Glomerular visceral epithelial cell (primary cell): ENCODE results near the gene PLXDC1.
"Not testable (repeated sequence)": the region's sequence is repeated elsewhere in the genome, so short reads cannot be mapped to it uniquely, and the experiment has no call there.

Experiments used
- DNase-seq: peaks from one replicate; pipeline ENCODE4 v3.0.0-alpha.2; 2016; ENCODE audit errors: extremely low spot score

PLXDC1 gene

DNA sequence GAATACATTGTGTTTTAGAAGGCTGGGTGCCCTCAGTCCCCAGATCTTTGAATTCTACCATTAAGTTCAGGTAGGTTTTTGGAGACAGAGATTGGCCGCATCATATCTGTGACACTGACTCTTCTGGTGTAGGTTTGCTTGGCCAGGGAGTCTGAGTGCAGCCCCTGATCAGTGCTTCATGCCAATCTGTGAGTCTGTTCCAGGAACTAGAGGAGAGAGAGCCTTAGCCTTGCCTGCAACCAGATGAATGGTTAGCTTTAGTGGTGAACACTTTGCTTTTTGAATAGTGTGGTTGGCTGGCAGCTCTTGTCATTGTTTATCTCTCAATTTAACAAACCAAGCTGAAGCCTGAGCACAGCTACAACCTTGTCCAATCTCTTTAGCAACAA is 87.8 kb downstream of the PLXDC1 start:
- DNase-seq: no peak

DNA sequence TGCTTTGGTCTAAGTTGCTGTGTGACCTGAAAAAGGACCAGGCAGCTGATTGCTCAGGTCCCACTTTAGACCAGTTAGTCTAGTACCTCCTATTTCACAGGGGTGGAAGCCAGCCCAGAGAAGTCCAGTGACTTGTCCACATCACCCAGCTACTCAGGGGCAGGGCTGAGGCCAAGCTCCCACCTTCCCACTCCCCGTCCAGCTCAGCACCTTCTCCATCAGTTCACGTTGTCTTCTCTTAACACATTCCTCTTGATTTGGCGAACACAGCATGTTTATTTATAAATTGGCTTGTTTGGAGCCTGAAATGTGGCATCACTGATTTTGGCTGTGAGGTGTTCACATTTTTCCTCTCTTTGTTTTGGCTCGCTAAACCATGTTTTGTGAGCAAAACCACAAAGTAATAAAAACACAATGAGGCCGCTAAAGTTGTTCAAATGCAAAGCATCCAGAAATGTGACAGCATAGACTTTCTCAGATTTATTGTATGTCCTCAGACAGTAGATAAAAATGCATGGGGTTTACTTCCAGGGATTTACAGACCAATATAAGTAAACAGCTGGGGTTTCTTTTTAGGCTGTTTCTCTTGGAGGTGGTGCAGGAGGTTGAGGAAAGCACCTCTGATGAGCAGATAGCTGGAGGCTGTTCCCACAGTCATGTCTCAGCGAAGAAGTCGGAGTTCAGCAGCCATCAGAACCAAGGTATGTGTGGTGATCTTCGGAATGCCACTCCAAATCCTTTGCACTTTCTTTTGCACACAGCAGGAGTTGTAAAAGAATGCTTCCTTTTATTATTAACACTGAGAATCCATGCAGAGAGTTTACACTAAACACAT is 88.4 kb downstream of the PLXDC1 start:
- DNase-seq: no peak

DNA sequence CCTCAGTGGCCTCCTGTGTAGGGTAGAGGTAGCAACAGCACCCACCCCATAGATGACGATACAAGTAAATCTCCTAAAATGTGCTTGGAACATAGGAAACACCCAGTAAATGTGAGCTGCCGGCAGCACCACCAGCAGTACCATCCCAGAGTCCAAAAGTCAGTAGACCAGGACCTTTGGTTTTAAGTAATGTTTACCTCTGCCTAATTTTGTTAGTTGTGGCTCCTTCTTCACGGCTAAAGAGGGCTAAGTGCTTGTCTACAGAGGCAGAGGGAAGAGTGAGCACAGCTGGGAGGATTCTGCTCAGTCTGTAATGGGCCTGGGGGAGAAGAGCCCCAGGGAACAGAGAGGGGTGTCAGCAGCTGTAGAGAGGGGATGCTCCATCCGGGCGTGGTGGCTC is 92.9 kb downstream of the PLXDC1 start:
- no peak for DNase-seq

DNA sequence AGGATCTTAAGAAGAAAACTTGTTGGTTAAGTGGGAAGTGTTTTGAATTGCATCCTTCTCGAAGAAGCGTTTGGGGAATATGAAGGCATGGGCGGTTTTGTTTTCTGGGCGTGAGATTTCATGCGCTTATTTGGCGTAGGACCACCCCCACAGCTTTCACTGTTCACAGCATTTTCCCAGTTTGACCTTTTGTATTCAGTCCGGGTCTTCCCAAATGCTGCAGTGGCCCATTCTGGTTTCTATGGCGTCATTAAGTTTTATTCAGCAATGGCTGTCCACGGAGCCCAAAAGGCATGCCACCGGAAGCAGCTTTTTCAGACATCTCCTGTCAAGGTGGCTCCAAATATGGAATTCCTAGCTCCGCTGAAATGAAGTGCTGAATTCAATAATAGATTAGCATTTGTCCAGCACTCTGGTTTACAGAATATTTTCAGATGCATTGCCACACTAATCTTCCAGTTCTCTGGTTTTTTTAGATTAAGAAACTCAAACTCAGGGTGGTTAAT is 93.7 kb downstream of the PLXDC1 start:
- DNase-seq: no peak

DNA sequence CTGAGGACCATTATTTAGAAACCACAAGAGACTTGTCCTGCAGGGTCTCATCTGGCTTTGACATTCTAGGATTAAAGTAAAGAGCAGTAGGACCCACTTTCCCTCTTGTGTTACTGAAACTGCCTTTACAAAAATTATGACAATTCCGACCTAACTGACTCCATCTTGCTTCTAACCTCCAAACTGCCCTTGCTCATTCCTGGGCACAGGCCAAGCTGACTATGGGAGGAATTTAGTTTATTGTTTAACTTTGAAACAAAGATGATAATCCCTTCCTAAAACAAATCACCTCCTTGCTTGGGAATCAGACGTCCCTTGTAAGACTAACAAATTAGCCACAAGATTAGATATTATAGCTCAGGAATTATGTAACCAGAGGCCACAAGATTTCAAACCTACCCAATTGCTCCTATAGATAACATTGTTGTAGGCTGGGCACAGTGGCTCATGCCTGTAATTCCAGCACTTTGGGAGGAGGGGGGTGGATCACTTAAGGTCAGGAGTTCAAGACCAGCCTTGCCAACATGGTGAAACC is 97.3 kb downstream of the PLXDC1 start:
- DNase-seq: no peak

DNA sequence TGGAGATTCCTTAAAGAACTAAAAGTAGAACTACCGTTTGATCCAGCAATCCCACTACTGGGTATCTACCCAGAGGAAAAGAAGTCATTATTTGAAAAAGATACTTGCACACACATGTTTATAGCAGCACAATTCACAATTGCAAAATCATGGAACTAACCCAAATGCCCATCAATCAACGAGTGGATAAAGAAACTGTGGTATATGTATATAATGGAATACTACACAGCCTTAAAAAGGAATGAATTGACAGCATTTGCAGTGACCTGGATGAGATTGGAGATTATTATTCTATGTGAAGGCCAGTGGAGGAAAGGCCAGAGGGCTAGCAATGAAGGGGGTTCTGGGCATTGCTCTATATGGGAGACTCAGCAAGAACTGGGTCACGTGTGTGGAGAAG is 99.0 kb downstream of the PLXDC1 start:
- not testable (repeated sequence) for DNase-seq

DNA sequence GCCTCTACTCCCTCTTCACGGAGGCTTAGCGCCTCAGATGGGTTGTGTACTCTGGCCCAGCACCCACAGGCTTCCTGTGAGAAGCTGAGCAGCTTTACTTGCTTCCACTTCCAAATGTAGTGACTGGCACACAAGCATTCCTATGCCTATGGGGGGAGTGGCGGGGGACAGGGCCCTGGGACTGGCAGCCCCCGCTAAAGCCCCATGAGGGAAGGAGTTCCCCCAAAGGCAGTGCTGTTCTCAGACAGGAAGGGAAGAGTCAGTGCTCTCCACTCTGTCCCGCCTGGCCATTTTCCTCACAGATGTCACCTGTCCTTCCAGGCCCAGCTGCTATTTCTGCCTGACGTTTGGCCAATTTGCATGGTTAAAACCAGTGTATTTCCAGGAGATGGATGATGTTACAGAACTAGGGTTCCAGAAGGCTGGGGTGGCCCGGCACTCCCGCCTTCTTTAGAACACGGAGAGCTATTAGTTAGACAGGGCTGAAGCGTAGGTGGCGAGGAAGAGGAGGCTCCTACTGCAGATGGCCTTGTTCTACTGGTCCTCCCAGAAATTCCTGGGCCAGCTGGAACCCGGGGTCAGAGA is 100.3 kb downstream of the PLXDC1 start:
- no peak for DNase-seq

DNA sequence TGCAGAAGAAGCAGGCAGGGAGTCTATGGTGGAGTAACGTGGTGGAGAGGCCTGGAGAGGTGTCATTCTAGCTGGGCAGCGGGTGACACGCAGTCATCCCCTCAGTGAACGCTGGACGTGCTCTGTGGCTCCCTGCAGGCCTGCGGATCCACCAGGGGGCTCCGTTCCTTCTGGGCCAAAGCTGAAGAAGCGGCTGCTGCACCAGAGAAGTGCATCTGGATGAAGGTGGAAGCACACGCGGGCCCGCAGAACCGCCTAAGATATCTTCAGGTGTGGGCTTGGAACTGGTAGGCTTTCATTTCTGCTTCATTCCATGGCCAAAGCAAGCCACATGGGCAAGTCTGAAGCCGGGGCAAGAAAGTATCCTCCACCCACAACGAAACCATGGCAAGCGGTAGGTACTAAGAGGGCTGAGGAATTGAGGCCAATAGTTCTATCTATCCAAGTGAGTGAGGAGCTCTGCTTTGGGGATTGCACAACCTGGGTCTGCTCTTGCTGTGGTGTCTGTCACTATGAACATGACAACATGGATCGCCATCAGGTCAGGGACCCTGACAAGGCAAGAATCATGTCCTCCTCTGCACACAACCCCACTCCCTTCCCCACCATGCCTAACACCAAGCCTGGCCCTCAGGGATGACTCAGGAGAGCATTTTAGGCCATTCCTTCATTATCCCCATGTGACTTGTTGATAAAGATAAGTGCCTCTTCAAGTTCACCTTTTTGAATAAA is 105.3 kb downstream of the PLXDC1 start:
- DNase-seq: no peak

DNA sequence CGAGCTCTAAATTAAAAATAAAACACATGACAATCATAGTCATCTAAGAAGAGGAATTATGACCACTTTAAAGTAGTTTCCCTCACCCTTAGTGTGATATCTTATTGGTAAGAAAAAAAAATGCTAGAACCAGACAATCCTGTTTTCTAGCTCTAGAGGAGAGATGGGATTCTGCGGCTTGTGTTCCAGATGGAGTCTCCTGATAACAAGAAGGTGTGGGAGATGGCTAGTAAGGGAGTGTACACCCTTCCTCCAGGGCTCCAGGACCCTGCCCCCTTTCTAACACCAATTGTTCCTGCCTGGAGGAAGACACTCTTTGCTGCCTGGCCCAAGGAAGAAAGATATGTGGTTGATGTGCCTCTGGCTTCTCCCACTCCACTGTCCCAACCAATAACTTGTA is 115.4 kb downstream of the PLXDC1 start:
- DNase-seq: no peak

DNA sequence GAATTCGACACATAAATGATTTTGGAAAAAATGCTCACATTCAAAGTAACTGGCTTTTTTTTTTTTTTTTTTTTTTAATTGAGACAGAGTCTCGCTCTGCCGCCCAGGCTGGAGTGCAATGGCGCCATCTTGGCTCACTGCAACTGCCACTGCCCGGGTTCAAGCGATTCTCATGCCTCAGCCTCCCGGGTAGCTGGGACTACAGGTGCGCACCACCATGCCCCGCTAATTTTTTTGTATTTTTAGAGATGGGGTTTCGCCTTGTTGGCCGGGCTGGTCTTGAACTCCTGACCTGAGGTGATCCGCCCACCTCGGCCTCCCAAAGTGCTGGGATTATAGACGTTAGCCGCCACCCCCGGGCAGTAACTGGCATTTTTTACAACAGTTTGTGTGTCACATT is 115.9 kb downstream of the PLXDC1 start:
- DNase-seq: not testable (repeated sequence)

DNA sequence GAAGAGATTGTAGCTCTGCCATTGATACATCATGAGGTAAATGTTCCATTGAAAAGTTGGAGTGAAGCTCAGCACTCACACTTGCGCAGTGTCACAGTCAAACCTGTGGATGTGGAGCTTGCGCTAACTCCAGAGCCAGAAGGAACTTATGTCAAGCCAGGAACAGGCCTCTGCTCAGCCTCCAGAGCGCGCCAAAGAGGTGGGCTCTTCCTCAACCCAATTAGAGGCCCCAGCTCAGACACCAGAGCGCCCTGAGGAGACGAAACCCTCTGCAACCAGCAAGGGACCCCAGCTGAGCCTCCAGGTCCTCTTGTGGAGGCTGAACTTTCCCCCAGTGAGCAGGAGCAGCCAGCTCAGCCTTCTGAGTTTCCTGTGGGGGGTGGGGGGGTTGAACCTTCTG is 122.7 kb downstream of the PLXDC1 start:
- no peak for DNase-seq

DNA sequence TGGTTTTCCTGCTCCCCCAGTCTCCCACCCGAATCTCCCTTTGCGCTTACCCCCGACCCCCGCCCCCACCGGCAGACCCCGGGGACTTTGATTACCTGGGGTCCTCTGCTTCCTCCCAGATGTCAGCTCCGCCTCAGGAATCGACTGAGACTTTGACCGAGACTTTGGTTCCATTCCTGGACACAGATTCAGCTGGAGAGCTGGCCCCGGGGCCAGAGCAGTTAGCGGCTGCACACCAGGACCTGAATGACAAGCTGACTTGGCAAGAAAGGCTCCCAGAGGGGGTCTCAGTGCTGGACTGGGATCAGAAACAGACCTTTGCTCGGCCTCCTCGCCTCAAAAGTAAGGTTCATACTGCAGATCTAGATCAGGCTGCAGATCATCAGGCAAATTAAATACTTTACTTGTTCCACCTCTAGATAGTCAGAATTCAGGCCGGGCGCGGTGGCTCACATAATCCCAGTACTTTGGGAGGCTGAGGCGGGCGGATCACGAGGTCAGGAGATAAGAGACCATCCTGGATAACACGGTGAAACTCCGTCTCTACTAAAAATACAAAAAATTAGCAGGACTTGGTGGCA is 123.9 kb downstream of the PLXDC1 start:
- DNase-seq: no peak

DNA sequence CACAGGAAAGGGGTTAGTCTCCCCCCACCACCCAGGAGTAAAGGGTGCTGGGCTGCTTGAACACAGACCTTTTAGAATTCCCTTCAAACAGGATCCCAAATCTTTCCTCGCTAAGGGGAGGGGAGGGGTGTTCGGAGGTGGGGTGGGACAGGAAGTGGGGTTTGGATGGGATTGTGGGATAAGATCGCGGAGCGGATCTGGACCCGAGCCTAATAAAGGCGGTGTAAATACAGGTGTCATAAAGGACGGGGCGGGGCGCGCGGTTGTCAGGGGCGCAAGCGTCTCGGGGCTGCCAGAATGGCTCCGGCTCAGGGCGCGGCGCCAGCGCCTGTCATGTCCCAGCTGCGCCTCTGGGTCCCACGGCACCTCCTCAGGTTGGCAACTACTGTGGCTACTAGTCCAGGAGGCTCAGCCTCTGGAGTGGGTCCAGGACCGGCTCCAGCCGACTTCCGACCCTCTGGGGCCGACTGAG is 124.4 kb downstream of the PLXDC1 start:
- DNase-seq: peak; percentile 26

DNA sequence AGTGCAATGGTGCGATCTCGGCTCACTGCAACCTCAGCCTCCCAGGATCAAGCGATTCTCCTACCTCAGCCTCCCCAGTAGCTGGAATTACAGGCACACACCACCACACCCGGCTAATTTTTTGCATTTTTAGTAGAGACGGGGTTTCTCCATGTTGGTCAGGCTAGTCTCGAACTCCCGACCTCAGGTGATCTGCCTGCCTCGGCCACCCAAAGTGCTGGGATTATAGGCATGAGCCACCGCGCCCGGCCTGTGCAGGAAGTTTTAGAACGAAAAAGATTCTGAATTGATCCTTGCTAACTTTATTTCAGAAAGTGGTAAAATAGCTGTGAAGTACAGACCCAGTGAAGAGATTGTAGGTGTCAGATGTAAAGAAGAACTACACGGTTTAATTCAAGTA is 125.1 kb downstream of the PLXDC1 start:
- DNase-seq: not testable (repeated sequence)

DNA sequence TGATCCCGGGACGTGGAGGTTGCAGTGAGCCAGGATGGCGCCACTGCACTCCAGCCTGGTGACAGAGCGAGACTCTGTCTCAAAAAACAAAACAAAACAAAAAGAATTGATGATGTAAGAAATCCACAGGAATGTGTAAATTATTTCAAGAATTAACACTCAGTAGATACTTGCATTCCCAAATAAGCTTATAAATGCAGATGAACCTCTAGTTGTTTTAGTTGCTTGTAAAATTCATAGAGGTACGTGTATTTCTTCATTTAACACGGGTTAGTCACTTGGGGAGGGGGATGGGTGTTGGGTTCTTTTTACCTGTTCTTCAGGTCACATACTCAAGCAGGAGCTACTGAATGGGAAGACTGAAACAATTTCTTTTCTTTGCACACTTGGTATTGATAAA is 128.5 kb downstream of the PLXDC1 start:
- DNase-seq: no peak

DNA sequence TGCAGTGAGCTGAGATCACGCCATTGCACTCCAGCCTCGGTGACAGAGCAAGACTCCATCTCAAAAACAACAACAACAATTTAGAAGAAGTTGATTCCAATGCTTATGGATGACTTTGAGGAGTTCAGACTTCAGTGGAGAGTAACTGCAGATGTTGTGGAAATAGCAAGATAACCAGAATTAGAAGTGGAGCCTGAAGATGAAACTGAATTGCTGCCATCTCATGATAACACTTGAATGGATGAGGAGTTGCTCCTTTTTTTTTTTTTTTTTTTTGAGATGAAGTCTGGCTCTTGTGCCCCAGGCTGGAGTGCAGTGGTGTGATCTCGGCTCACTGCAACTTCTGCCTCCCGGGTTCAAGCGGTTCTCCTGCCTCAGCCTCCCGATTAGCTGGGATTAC is 131.4 kb downstream of the PLXDC1 start:
- not testable (repeated sequence) for DNase-seq

DNA sequence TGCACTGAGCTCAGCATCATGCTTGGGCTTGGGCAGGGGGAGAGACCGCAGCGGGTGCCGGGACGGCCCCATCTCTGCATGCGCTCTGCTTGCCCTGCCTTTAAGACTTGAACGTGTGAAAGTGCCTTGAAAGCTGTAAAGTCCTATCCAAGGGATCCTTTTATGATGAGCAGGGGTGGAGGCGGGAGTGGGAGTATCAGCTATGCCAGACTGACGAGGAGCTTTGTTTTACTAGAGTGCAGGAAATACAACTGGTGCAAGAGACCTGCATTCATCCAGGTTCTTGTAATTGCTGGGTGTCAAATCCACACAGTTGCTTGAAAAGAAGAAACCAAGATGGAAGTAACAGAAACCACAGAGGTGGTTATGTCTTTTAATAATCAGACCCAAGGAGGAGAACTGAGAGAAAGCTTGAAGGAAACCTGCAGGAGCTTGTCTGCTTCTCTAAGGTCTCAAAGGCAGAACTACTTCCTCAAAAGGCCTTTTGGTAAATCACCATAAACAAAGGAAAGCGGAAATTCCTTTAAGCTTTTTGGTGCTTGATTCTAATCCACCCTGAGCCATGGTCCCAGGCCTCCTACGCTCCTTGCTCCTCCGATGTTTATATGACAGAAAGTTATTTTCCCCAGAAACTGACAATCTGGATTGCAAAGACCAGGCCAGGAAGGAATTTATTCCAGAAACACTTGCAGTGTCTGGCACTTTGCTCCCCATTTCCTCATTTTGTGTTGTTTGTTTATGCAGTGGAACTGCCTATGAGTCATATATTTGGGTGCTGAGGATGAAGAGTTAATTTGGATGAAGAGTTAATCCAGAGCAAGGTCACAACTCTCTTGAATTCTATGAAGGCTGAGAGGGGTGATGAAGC is 132.9 kb downstream of the PLXDC1 start:
- no peak for DNase-seq

DNA sequence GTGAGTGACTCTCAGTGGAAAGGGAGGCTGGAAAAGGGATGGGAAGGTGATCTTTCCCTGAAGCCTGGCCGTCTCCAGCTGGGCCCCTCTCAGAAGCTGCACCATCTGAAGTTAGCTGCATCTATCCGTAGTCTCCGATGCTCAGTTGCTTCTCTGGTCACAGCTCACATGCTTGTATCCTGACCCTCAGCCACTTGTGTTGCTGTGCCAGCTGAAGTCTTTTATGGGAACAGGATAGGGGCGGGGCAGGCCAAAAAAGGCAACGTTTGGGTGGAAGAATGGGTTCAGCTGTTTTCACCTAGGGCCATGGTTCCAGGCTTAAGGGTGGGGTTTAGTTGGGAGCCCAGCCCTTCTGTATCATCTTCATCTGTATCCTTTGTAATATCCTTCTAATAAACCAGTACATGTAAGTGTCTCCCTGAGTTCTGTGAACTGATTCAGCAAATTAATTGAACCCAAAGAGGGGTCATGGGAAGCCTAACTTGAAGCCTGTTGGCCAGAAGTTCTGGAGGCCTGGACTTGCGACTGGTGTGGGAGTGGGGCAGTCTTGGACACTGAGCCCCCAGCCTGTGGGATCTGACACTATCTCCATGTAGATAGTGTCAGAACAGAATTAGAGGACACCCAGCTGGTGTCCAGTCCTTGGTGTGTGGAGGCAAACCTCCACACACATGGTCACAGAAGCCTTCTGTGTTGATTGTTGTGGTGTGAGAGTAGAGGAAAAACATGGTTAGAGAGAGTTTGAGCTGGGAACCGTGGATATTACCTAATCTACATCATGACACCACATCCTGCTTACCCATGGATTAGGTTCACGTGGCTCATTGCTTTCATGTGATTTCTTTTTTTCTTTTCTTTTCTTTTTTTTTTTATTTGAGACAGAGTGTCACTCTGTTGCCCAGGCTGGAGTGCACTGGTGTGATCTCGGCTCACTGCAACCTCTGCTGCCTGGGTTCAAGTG is 135.0 kb downstream of the PLXDC1 start:
- DNase-seq: no peak

DNA sequence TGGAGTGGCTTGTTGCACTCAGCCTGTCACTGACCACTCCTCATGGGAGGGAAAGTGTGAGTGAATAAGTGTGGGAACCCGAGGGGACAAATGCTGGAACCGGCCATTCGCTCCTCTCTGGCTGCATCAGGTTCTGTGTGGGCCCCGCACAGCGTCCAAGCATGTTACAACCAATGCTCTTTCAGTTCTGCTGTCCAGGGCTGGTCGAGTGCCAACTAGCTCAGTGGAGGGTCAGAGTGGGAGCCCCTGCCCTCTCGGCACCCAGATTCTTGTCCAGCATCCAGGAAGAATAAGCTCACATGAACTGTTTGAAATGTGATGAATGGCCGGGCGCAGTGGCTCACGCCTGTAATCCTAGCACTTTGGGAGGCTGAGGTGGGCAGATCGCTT is 135.9 kb downstream of the PLXDC1 start:
- DNase-seq: no peak
